PC-3 (cell line): ENCODE results near the gene CTSD. TPM values are rescaled to one million over a fixed set of nuclear protein-coding genes. Genes with fewer than 3 reads are reported as not detected.
A peak's percentile ranks its signal among the peaks of the same experiment; 100 is the strongest.

Source experiments
- ATAC-seq: fragments of 200-7000 bp; cut with Tn5 transposase; 2 replicates; pipeline ENCODE4 v1.9.1; 2020; ENCODE audit warnings: mild to moderate bottlenecking, moderate library complexity
- BruUV-seq: library from RNA; stranded (reverse); fragments of 400-500 nt; replicated peaks from 2 replicates; lab custom pipeline; 2021; lab: Mats Ljungman, UMichigan
- CTCF ChIA-PET: fragments of 300-600 bp; sonication (Branson Sonifier 250); formaldehyde crosslinking; loops from one replicate; lab custom pipeline; 2022; ENCODE audit warnings: antibody characterized with exemption; lab: Charles Lee
- POLR2A ChIA-PET: fragments of 300-600 bp; sonication (Branson Sonifier 250); formaldehyde crosslinking; loops from one replicate; lab custom pipeline; 2022; ENCODE audit warnings: antibody characterized with exemption; ENCODE audit not compliant: unreplicated experiment; lab: Charles Lee
- DNase-seq: peaks from one replicate; pipeline ENCODE4 v3.0.0-alpha.2; 2015
- H2AFZ ChIP-seq: fragments of 300-600 bp; sonication (generic); 2 replicates; pipeline ENCODE4 v1.6.0; 2016; ENCODE audit warnings: antibody characterized with exemption, low read length
- H3F3A ChIP-seq: fragments of 300-600 bp; sonication (generic); one replicate; pipeline ENCODE4 v1.6.0; 2017; ENCODE audit warnings: antibody characterized with exemption, low read length, control low read depth, mild to moderate bottlenecking; ENCODE audit not compliant: unreplicated experiment
- H3K27ac ChIP-seq: fragments of 300-600 bp; sonication (generic); 2 replicates; pipeline ENCODE4 v1.5.1; 2016; ENCODE audit warnings: mild to moderate bottlenecking, low read length
- H3K27me3 ChIP-seq: fragments of 300-600 bp; sonication (generic); 2 replicates; pipeline ENCODE4 v1.6.1; 2016; ENCODE audit warnings: low read length, mixed read lengths
- H3K36me3 ChIP-seq: fragments of 300-600 bp; sonication (generic); 2 replicates; pipeline ENCODE4 v1.6.1; 2016; ENCODE audit warnings: low read depth, mixed run types, low read length, mixed read lengths
- H3K4me1 ChIP-seq: fragments of 300-600 bp; sonication (generic); 2 replicates; pipeline ENCODE4 v1.5.1; 2016; ENCODE audit warnings: low read length; ENCODE audit not compliant: insufficient read depth
- H3K4me2 ChIP-seq: fragments of 300-600 bp; sonication (generic); 2 replicates; pipeline ENCODE4 v1.6.0; 2016; ENCODE audit warnings: low read length
- H3K4me3 ChIP-seq: fragments of 300-600 bp; sonication (generic); 2 replicates; pipeline ENCODE4 v1.5.1; 2016; ENCODE audit warnings: mild to moderate bottlenecking, low read length, mixed read lengths
- H3K79me2 ChIP-seq: fragments of 300-600 bp; sonication (generic); 2 replicates; pipeline ENCODE4 v1.6.1; 2017; ENCODE audit warnings: low read length, mixed read lengths
- H3K9ac ChIP-seq: fragments of 300-600 bp; sonication (generic); 2 replicates; pipeline ENCODE4 v1.6.0; 2016; ENCODE audit warnings: mild to moderate bottlenecking, low read length
- H3K9me2 ChIP-seq: fragments of 300-600 bp; sonication (generic); replicated peaks from 2 replicates; pipeline ENCODE4 v1.6.1; 2016; ENCODE audit warnings: mixed run types, low read length, mixed read lengths
- H3K9me3 ChIP-seq: fragments of 300-600 bp; sonication (generic); 2 replicates; pipeline ENCODE4 v1.6.1; 2016; ENCODE audit warnings: low read length, mixed read lengths
- H4K20me1 ChIP-seq: fragments of 300-600 bp; sonication (generic); 2 replicates; pipeline ENCODE4 v1.6.1; 2016; ENCODE audit warnings: low read length, mixed read lengths
- CTCF ChIP-seq: fragments of 300-600 bp; sonication (generic); conservative IDR thresholded peaks from 2 replicates; pipeline ENCODE4 v1.5.1; 2017; ENCODE audit warnings: antibody characterized with exemption, low read depth, mild to moderate bottlenecking, low read length
- EZH2 ChIP-seq: fragments of 300-600 bp; sonication (generic); IDR thresholded peaks from one replicate; pipeline ENCODE4 v1.6.1; 2017; ENCODE audit warnings: antibody characterized with exemption, mild to moderate bottlenecking, low read length; ENCODE audit not compliant: unreplicated experiment
- EZH2phosphoT487 ChIP-seq: fragments of 300-600 bp; sonication (generic); IDR thresholded peaks from 2 replicates; pipeline ENCODE4 v1.6.1; 2018; ENCODE audit warnings: mild to moderate bottlenecking, antibody characterized with exemption, low read length, borderline replicate concordance
- intact Hi-C: fragments of 100-400 bp; cut with micrococcal nuclease; formaldehyde crosslinking; loops from 2 replicates; pipeline ENCODE4 v1.9.0; 2023
- total RNA-seq: library from RNA; depleted of rRNA; stranded (reverse); fragments of >200 nt; gene quantifications from 2 replicates; pipeline ENCODE4 v1.2.3, GENCODE V29; 2014

Gene CTSD
- total RNA-seq, 1 experiment from 2014 or later: 308 TPM

- ChIA-PET CTCF (no interaction called here), POLR2A (no interaction called here)
Observed at GRCh38 chr11:1730059-1730629, 33.6 kb downstream of the CTSD start.

GRCh38 chr11:1729692-1730011 is 34.1 kb downstream of the CTSD start:
- no peaks in the 10 kb centered on the region for H3K4me1 ChIP-seq
- no peaks in the 10 kb centered on the region for H3K9me2 ChIP-seq
- H3K79me2 ChIP-seq: no peaks in the 10 kb centered on the region
- H3K4me2 ChIP-seq: no peak overlapping the region
- peaks cover 43% of the 10 kb centered on the region for H3K27me3 ChIP-seq
- TF ChIP-seq EZH2: no peak
- TF ChIP-seq EZH2phosphoT487: no peak
- TF ChIP-seq CTCF: no peak
- no peak overlapping the region for H3K27ac ChIP-seq
- CTCF ChIA-PET: no interaction called here
- H2AFZ ChIP-seq: no peak overlapping the region
- H3K4me3 ChIP-seq: no peak overlapping the region
- no peaks in the 10 kb centered on the region for H3K9me3 ChIP-seq
- ATAC-seq: no peak
- POLR2A ChIA-PET: no interaction called here
- no TSS peak for BruUV-seq
- H4K20me1 ChIP-seq: no peaks in the 10 kb centered on the region
- H3K36me3 ChIP-seq: no peaks in the 10 kb centered on the region
- H3K9ac ChIP-seq: no peak overlapping the region
- intact Hi-C loops: loop anchor here (10.0 kb wide), 1 partner anchor 65 kb away; no protein-coding TSS in a partner anchor
- peak; percentile 6 for DNase-seq
- no peaks in the 10 kb centered on the region for H3F3A ChIP-seq

More at GRCh38 chr11:1730059-1730629, 33.6 kb downstream of the CTSD start:
- H2AFZ ChIP-seq: no peak overlapping the region
- no peak overlapping the region for H3K4me3 ChIP-seq
- ATAC-seq (no peak), DNase-seq (no peak)
- H3K27me3 ChIP-seq: peaks cover 43% of the 10 kb centered on the region
- H3K79me2 ChIP-seq: no peaks in the 10 kb centered on the region
- H3K36me3 ChIP-seq: no peaks in the 10 kb centered on the region
- H3K9ac ChIP-seq: no peak overlapping the region
- no peaks in the 10 kb centered on the region for H3K9me3 ChIP-seq
- H4K20me1 ChIP-seq: no peaks in the 10 kb centered on the region
- no peak overlapping the region for H3K4me2 ChIP-seq
- no peak overlapping the region for H3K27ac ChIP-seq
- H3F3A ChIP-seq: no peaks in the 10 kb centered on the region
- TF ChIP-seq CTCF (no peak), EZH2phosphoT487 (no peak), EZH2 (no peak)
- BruUV-seq: no TSS peak
- no peaks in the 10 kb centered on the region for H3K4me1 ChIP-seq
- H3K9me2 ChIP-seq: no peaks in the 10 kb centered on the region
- intact Hi-C loops: no loop called here

- no peaks in the 10 kb centered on the region for H3K4me1 ChIP-seq
- intact Hi-C loops: loop anchor here (10.0 kb wide), 1 partner anchor 66 kb away; no protein-coding TSS in a partner anchor
- ChIA-PET CTCF (no interaction called here), POLR2A (no interaction called here)
- H2AFZ ChIP-seq: no peak overlapping the region
- TF ChIP-seq CTCF (no peak), EZH2 (no peak), EZH2phosphoT487 (no peak)
- no TSS peak for BruUV-seq
- H3K9me2 ChIP-seq: no peaks in the 10 kb centered on the region
- H3K27ac ChIP-seq: no peak overlapping the region
- peaks cover 41% of the 10 kb centered on the region for H3K27me3 ChIP-seq
- H3F3A ChIP-seq: no peaks in the 10 kb centered on the region
- ATAC-seq (no peak), DNase-seq (no peak)
- H3K4me2 ChIP-seq: no peak overlapping the region
- no peaks in the 10 kb centered on the region for H3K36me3 ChIP-seq
- H3K9ac ChIP-seq: no peak overlapping the region
- H3K9me3 ChIP-seq: no peaks in the 10 kb centered on the region
- no peaks in the 10 kb centered on the region for H3K79me2 ChIP-seq
- H4K20me1 ChIP-seq: no peaks in the 10 kb centered on the region
- no peak overlapping the region for H3K4me3 ChIP-seq
Observed at GRCh38 chr11:1728931-1729691, 34.6 kb downstream of the CTSD start.
